Neural cell (in vitro differentiated cells): ENCODE measurements around the gene TICAM1.

ENCODE experiments used
- CTCF ChIP-seq: fragments of 450-650 bp; IDR thresholded peaks from 2 replicates; pipeline ENCODE4 v1.5.1; 2014; ENCODE audit warnings: antibody characterized with exemption, mild to moderate bottlenecking, moderate library complexity; ENCODE audit not compliant: poor library complexity, severe bottlenecking
- EP300 ChIP-seq: fragments of 450-650 bp; conservative IDR thresholded peaks from 2 replicates; pipeline ENCODE4 v1.6.1; 2014; ENCODE audit warnings: antibody characterized with exemption, mild to moderate bottlenecking, moderate library complexity; ENCODE audit not compliant: poor library complexity, severe bottlenecking
- EZH2 ChIP-seq: fragments of 200-600, 300-800 bp; shearing (Covaris generic), sonication (generic); IDR thresholded peaks from 2 replicates; pipeline ENCODE4 v1.6.1; 2014; ENCODE audit warnings: antibody characterized with exemption, low read length, borderline replicate concordance, mild to moderate bottlenecking; ENCODE audit not compliant: insufficient read depth, poor library complexity, severe bottlenecking
- POLR2AphosphoS5 ChIP-seq: IDR thresholded peaks from 2 replicates; pipeline ENCODE4 v1.6.1; 2012
- RAD21 ChIP-seq: fragments of 450-650 bp; conservative IDR thresholded peaks from 2 replicates; pipeline ENCODE4 v1.6.1; 2014; ENCODE audit warnings: antibody characterized with exemption, mild to moderate bottlenecking, moderate library complexity
- REST ChIP-seq: IDR thresholded peaks from 2 replicates; pipeline ENCODE4 v1.6.1; 2012; ENCODE audit warnings: borderline replicate concordance
- SMC3 ChIP-seq: fragments of 450-650 bp; conservative IDR thresholded peaks from 2 replicates; pipeline ENCODE4 v1.6.1; 2014; ENCODE audit warnings: antibody characterized with exemption, mild to moderate bottlenecking, moderate library complexity; ENCODE audit not compliant: poor library complexity
- TAF1 ChIP-seq: IDR thresholded peaks from 2 replicates; pipeline ENCODE4 v1.6.1; 2012; ENCODE audit warnings: low read depth

GRCh38 chr19:4868286-4868834 lies 36.8 kb upstream of the TICAM1 start:
- TF ChIP-seq CTCF, result no peak
- TF ChIP-seq RAD21, result no peak
- no peak for TF ChIP-seq REST
- no peak for TF ChIP-seq POLR2AphosphoS5
- no peak for TF ChIP-seq SMC3
- TF ChIP-seq EP300, result no peak
- TF ChIP-seq TAF1, result no peak
- no peak for TF ChIP-seq EZH2
